Stimulated activated naive CD8-positive, alpha-beta T cell treated with anti-CD3 and anti-CD28 coated beads, Interleukin-15, amount 100 ng/mL, for 72 hours (primary cell): ENCODE results near the gene NFATC2.
"Not testable (repeated sequence)": the region's sequence is repeated elsewhere in the genome, so short reads cannot be mapped to it uniquely, and the experiment has no call there.

ENCODE experiments used
- ATAC-seq: fragments of 150-1000 bp; cut with Tn5 transposase; 2 replicates; pipeline ENCODE4 v1.10.0; 2021; ENCODE audit warnings: mild to moderate bottlenecking, moderate library complexity
- DNase-seq, 2 donors: peaks; one replicate each; pipeline ENCODE4 v3.0.0; 2021 to 2022
- H3K27ac Mint-ChIP-seq, 2 donors: one replicate each; pipeline ENCODE4 v1.8.0; 2022; ENCODE audit warnings: mild to moderate bottlenecking in 2 of 2, mixed read lengths in 2 of 2, moderate library complexity in 2 of 2
- H3K27me3 Mint-ChIP-seq: one replicate; pipeline ENCODE4 v1.8.0; 2022; ENCODE audit warnings: mixed read lengths
- H3K4me1 Mint-ChIP-seq: one replicate; pipeline ENCODE4 v1.8.0; 2022; ENCODE audit warnings: mild to moderate bottlenecking, mixed read lengths
- H3K4me3 Mint-ChIP-seq, 2 donors: one replicate each; pipeline ENCODE4 v1.8.0; 2022; ENCODE audit warnings: mild to moderate bottlenecking in 2 of 2, mixed read lengths in 2 of 2, moderate library complexity in 1 of 2
- H3K9me3 Mint-ChIP-seq, 2 donors: one replicate each; pipeline ENCODE4 v1.8.0; 2022; ENCODE audit warnings: mixed read lengths in 2 of 2

Gene NFATC2

DNA sequence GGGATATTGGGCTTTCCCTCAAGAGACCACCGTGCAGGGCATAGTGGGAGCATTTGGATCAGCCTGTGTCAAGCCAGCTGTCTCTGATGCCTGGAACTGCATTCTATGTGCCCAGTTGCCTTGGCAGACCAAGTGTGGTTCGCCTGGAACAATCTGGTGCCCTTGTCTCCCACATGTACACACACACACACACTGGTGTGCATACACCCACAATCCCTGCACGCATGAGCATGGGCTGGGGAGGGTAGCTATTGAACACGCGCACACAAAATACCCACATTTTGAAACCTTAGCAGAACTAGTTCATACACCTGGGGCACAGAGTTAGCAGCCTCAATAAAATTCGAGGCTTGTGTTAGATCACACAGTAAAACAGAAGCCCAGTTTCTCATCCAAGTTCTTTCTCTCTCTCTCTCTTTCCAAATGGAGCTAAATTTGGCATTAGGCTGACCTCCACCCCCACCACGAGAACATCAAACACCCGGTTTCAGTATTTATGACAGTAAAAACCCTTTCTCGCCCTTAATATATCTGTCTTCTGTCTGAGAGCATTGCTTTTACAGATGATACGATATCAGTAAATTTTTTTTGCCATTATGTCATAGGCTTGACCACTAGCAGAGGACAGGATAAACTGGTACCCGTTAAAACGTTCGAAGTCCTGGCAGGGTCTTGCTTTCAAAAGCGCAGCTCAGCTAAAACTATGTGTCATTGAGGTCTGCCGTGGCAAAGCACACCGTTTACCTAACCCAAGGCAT, 18.2 kb upstream of the NFATC2 start:
- no peak overlapping the region for H3K27ac Mint-ChIP-seq
- H3K4me3 Mint-ChIP-seq = peak overlapping the region; percentile 76 to 81
- H3K4me1 Mint-ChIP-seq = peaks cover 39% of the 10 kb centered on the region
- no peak for ATAC-seq
- H3K27me3 Mint-ChIP-seq = peaks cover 71% of the 10 kb centered on the region
- H3K9me3 Mint-ChIP-seq = no peaks in the 10 kb centered on the region
- DNase-seq = no peak

DNA sequence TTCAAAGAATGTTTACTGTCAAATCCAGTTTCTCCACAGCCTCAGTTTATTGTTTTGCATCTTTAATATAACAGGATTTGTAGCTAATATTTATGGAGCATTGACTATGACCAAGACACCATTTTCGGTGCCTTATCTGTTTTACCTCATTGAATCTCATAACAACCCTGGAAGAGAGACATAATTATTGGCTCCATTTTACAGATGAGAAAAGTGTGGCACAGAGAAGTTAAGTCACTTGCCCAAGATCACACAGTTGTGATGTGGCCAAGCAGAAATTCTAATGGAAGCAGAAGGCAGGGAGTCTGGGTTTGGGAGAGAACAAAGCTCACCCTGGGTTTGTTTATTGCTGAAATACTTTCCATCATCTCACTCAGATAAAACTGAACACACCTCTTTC, 17.5 kb upstream of the NFATC2 start:
- DNase-seq (no peak), ATAC-seq (no peak)
- H3K4me1 Mint-ChIP-seq = peaks cover 40% of the 10 kb centered on the region
- no peaks in the 10 kb centered on the region for H3K9me3 Mint-ChIP-seq
- no peak overlapping the region for H3K4me3 Mint-ChIP-seq
- H3K27me3 Mint-ChIP-seq = peaks cover 69% of the 10 kb centered on the region
- H3K27ac Mint-ChIP-seq = no peak overlapping the region

DNA sequence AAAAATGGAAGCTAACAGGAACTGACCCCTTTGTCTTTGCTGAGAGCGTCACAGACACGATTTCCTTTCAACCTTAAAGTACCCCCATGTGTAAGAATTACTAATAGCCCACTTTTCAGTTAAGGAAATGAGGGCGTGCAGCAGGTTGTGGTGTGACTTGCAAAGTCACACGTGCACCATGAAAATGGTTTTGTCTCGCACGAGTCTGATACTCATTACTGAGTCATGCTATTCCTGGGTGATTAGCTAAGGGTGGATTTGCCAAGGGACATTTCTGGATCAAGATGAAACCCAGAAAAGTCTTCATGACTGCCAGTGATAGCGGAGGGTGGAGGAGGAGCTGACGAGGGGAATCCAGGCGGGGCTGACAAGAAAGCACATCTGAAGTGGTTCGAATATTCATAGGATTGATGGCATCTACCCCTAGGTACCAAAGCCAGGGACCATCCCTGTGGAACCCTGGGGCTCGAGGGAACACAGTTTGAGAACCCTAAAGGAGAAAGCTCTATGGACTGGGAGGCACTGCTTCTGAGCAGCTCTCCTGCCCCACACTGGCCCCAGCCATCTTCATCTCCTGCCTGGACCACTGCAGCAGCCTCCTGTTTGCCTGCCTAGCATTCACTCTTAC, 12.1 kb upstream of the NFATC2 start:
- Mint-ChIP-seq H3K27me3 (peaks cover 21% of the 10 kb centered on the region), H3K9me3 (no peaks in the 10 kb centered on the region), H3K4me1 (peaks cover 15% of the 10 kb centered on the region), H3K27ac (peak overlapping the region in 1 of 2 donors; percentile 5), H3K4me3 (peak overlapping the region in 1 of 2 donors; percentile 17)
- ATAC-seq (peak; percentile 76), DNase-seq (no peak)

DNA sequence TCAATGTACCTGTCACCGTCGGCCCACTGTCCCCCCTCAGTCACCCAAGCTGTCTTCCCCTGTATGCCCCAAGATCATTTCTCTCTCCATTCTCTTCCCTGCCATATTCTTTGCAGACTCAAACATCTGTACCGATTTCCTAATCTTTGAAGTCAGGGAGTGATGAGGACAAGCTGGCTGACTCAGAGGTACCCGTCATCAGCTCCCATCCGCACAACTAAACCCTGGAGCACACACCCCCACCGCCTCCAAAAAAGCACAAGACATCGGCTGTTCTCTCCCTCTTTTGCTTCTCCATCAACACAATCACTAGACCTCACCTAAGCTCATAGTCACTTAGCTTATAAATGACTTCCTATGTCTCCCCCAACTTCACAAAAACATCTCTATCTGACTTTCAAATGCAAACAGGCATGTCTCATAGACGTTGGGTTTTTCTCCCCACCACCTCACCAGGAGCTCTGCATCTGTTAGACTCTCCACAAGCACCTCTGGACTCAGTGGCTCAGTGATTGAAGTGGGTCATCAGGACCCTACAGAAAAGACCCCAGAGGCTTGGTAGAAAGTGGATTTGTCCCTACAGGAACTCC, 11.5 kb upstream of the NFATC2 start:
- H3K27ac Mint-ChIP-seq = peak overlapping the region in 1 of 2 donors; percentile 5
- ATAC-seq (peak; percentile 31), DNase-seq (no peak)
- H3K4me3 Mint-ChIP-seq = peak overlapping the region in 1 of 2 donors; percentile 11
- peaks cover 15% of the 10 kb centered on the region for H3K4me1 Mint-ChIP-seq
- H3K27me3 Mint-ChIP-seq = peaks cover 15% of the 10 kb centered on the region
- no peaks in the 10 kb centered on the region for H3K9me3 Mint-ChIP-seq

- Mint-ChIP-seq H3K4me3 (no peak overlapping the region), H3K27me3 (no peaks in the 10 kb centered on the region), H3K9me3 (no peaks in the 10 kb centered on the region), H3K4me1 (peaks cover 15% of the 10 kb centered on the region), H3K27ac (no peak overlapping the region)
- ATAC-seq (no peak), DNase-seq (no peak)
These were observed 8.7 kb upstream of the NFATC2 start for GRCh38 chr20:51551186-51551585.

GRCh38 chr20:51549474-51549873, 7.0 kb upstream of the NFATC2 start:
- no peaks in the 10 kb centered on the region for H3K27me3 Mint-ChIP-seq

DNA sequence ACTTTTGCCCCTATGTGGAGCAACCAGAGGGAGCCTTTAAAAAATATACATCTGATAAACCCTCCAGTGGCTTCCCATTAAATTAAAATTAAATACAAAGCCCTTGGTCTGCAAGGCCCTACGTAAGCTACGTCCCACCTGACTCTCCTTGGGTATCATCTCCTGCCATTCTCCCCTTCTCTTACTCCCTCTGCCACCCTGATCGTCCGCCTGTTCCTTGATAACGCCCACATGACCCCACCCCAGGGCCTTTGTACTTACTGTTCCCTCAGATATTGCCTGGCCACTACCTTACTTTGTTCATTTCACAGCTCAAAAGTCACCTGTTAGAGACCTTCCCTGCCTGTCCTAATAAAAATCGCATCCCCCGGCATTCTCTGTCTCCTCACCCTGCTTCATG, 5.4 kb upstream of the NFATC2 start:
- H3K27ac Mint-ChIP-seq = no peak overlapping the region
- ATAC-seq = no peak
- no peak overlapping the region for H3K4me3 Mint-ChIP-seq

More at GRCh38 chr20:51549474-51549873, 7.0 kb upstream of the NFATC2 start:
- DNase-seq = no peak
- Mint-ChIP-seq H3K4me3 (no peak overlapping the region), H3K4me1 (peaks cover 8% of the 10 kb centered on the region), H3K27ac (no peak overlapping the region), H3K9me3 (peaks cover 0 to 6% of the 10 kb centered on the region in 2 donors)
- ATAC-seq = no peak

DNA sequence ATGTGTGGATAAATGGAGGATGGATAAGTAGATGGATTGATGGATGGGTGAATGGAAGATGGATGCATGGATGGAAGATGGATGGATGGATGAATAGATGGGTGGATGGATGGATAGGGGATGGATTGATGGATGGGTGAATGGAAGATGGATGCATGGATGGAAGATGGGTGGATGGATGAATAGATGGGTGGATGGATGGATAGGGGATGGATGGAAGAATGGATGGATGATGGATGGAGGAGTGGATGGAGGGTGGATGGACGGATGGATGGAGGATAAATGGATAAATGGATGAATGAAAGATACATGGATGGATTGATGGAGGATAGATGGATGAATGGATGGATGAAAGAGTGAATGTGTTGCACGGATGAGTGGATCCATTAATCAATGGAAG, 3.0 kb upstream of the NFATC2 start:
- Mint-ChIP-seq H3K27me3 (no peaks in the 10 kb centered on the region), H3K4me3 (no peak overlapping the region), H3K27ac (no peak overlapping the region), H3K4me1 (peaks cover 11% of the 10 kb centered on the region), H3K9me3 (peaks cover 0 to 6% of the 10 kb centered on the region in 2 donors)
- DNase-seq (no peak), ATAC-seq (no peak)

More for the DNA sequence above, 5.4 kb upstream of the NFATC2 start:
- Mint-ChIP-seq H3K9me3 (peaks cover 0 to 6% of the 10 kb centered on the region in 2 donors), H3K4me1 (peaks cover 5% of the 10 kb centered on the region), H3K27me3 (no peaks in the 10 kb centered on the region)
- DNase-seq = no peak

- no peak for ATAC-seq
- no peaks in the 10 kb centered on the region for H3K27me3 Mint-ChIP-seq
- peaks cover 31% of the 10 kb centered on the region for H3K4me1 Mint-ChIP-seq
These were observed 886 bp upstream of the NFATC2 start for GRCh38 chr20:51543422-51543788.

DNA sequence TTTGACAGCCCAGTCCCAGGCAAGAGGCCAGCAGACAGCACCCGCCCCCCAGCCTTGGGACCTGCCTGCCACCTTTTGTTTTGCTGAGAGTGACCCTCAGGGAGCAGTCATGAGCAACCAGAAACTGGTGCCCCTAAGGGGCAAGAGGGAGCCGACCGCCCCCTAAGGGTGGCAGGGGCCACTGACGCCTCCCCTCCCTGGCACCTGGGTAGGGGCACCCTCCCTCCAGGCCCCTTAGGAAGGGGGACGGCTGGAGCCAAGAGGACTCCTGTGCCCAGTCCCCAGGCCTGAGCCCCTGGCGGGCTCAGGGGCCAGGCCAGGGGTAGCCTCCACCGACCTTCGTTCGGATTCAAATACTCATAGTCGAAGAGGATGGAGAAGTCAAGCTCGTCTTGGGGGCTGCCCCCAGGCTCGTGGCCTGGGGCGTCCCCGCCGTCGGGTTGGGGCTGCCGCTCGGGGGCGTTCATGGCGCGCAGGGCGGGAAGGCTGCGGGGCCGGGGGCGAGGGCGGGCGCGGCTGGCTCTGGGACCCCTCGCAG, 417 bp downstream of the NFATC2 start:
- peak overlapping the region; percentile 96 to 98 for H3K4me3 Mint-ChIP-seq
- H3K9me3 Mint-ChIP-seq = peaks cover 0 to 6% of the 10 kb centered on the region in 2 donors
- H3K27me3 Mint-ChIP-seq = no peaks in the 10 kb centered on the region
- ATAC-seq (peak; percentile 74), DNase-seq (peak; percentile 75 to 81)
- H3K27ac Mint-ChIP-seq = peak overlapping the region; percentile 98 to 99
- peaks cover 44% of the 10 kb centered on the region for H3K4me1 Mint-ChIP-seq

More at GRCh38 chr20:51543422-51543788, 886 bp upstream of the NFATC2 start:
- peak overlapping the region; percentile 68 to 71 for H3K4me3 Mint-ChIP-seq
- H3K9me3 Mint-ChIP-seq = peaks cover 0 to 6% of the 10 kb centered on the region in 2 donors
- no peak overlapping the region for H3K27ac Mint-ChIP-seq
- no peak for DNase-seq

GRCh38 chr20:51541189-51542032, 1.1 kb downstream of the NFATC2 start:
- Mint-ChIP-seq H3K4me3 (peak overlapping the region; percentile 96 to 98), H3K27ac (peak overlapping the region; percentile 98 to 99), H3K9me3 (peaks cover 0 to 6% of the 10 kb centered on the region in 2 donors), H3K4me1 (peaks cover 50% of the 10 kb centered on the region), H3K27me3 (no peaks in the 10 kb centered on the region)
- ATAC-seq = peak; percentile 83
- DNase-seq = peak; percentile 72 to 91

GRCh38 chr20:51540580-51540979, 1.9 kb downstream of the NFATC2 start:
- DNase-seq (peak in 1 of 2 donors; percentile 28), ATAC-seq (no peak)
- H3K4me1 Mint-ChIP-seq = peaks cover 59% of the 10 kb centered on the region
- peak overlapping the region; percentile 98 to 99 for H3K27ac Mint-ChIP-seq
- peak overlapping the region; percentile 96 to 98 for H3K4me3 Mint-ChIP-seq
- H3K27me3 Mint-ChIP-seq = no peaks in the 10 kb centered on the region
- H3K9me3 Mint-ChIP-seq = peaks cover 0 to 5% of the 10 kb centered on the region in 2 donors

GRCh38 chr20:51540074-51540473, 2.4 kb downstream of the NFATC2 start:
- peaks cover 64% of the 10 kb centered on the region for H3K4me1 Mint-ChIP-seq
- DNase-seq, ATAC-seq, H3K27me3 Mint-ChIP-seq, H3K9me3 Mint-ChIP-seq: not testable (repeated sequence)
- peak overlapping the region; percentile 12 to 92 for H3K27ac Mint-ChIP-seq
- H3K4me3 Mint-ChIP-seq = peak overlapping the region; percentile 96 to 98

DNA sequence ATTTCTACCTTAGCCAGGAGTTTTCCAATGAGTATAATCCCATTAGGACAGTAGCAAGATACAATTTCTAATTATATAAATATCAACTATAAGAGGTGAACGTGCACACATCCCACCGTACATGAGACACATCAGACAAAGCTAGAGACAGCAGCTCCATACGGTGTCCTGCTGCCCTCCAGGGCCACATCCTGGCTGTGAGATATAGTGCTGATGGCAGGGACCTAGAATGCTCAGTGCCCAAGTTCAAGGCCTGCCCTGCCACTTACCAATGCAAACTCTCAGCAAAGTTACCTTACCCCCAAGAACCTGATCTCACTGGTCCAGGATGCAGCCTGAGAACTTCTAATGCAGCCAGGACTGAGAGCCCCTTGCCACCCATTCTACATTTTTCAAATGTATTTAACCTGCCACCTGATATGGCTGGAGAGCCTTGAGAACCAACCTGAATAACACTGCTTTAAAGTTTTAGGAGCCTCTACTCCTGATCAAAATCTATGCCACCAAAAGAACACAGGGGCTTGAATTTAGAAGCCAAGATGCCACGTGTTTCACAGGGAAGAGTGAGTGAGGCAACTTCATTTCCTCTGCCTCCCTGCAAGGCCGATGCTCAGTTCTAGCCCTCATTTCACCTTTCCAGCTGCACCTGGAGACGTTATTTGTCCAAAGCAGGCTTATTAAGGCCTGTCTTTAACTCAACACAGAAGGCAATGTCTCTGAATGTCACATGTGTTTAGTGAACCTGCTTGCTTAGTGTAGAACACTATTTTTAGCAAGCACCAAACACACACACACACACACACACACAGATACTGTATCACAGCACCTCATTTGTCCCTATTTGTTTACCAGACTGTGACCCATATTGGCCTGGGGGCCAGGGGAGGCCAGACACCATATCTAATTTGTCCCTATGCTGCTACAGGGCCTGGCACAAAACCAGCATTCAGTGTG, 6.1 kb downstream of the NFATC2 start:
- no peaks in the 10 kb centered on the region for H3K9me3 Mint-ChIP-seq
- H3K27ac Mint-ChIP-seq = peak overlapping the region; percentile 27 to 85
- H3K4me3 Mint-ChIP-seq = peak overlapping the region; percentile 65 to 66
- H3K27me3 Mint-ChIP-seq = no peaks in the 10 kb centered on the region
- DNase-seq = no peak
- peaks cover 93% of the 10 kb centered on the region for H3K4me1 Mint-ChIP-seq
- ATAC-seq = no peak
